ENCODE measurements around the gene SPATA31C2. TPM values are rescaled to one million over a fixed set of nuclear protein-coding genes. Genes with fewer than 3 reads are reported as not detected.

Gene SPATA31C2
- total RNA-seq, 1 experiment from 2014 or later = not detected

DNA sequence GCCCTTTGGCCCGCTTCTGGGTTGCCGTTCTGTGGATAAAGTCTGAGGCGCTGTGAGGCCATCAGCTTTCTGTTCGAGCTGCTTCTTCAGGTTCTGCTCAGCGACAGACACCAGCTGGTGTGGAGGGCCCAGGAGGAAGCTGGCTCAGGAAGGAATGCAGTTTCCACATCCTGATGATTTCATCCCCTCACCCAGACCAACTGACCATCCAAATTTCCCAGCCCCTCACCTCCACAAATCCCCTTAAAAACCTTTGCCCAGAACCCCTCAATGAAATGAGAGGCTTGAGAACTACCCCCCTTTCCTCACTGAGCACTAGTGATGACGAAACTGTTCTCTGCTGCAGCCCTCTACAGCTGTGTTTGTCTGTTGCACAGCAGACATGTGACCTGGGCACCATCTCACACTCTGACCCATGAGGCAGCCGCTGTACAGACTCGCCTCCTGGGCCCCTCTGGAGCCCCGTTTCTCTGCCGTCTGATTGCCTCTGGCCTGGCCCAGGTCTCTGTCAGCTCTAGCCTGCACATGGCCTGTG, 45.4 kb downstream of the SPATA31C2 start:
- intact Hi-C loops (cut with micrococcal nuclease) = no loop called here
- DNase-seq (ENCODE audit: low read depth, low spot score) = no peak
- BruUV-seq (replicated peaks) = no TSS peak
- Histone ChIP-seq H3K27me3 (ENCODE audit: insufficient read depth, low read length) (no peaks in the 10 kb centered on the region), H3K27ac (ENCODE audit: low read depth, low read length) (no peak overlapping the region), H3K4me3 (replicated peaks in 1 of 2; ENCODE audit: low read depth in 1 of 2, low read length in 2 of 2) (no peak overlapping the region), H2AFZ (ENCODE audit: low read depth, low read length, poor library complexity, severe bottlenecking) (no peak overlapping the region), H3K79me2 (ENCODE audit: insufficient read depth, low read length) (no peaks in the 10 kb centered on the region), H3K4me2 (ENCODE audit: low read length) (no peak overlapping the region), H3K9me2 (ENCODE audit: insufficient read depth) (no peaks in the 10 kb centered on the region), H3K9ac (ENCODE audit: low read length) (no peak overlapping the region), H3K4me1 (ENCODE audit: control insufficient read depth in 1 of 2, insufficient read depth in 2 of 2, low read length in 2 of 2) (no peaks in the 10 kb centered on the region), H3K9me3 (ENCODE audit: control insufficient read depth in 1 of 2, insufficient read depth in 1 of 2, low read depth in 1 of 2, low read length in 2 of 2) (no peaks in the 10 kb centered on the region), H3K36me3 (ENCODE audit: control insufficient read depth in 1 of 2, insufficient read depth in 2 of 2, low read length in 2 of 2) (no peaks in the 10 kb centered on the region), H4K20me1 (ENCODE audit: insufficient read depth) (no peaks in the 10 kb centered on the region)
- ChIA-PET POLR2A (no interaction called here), RAD21 (ENCODE audit: low non-redundant PET in 1 of 2, low total read pairs in 2 of 2, uncharacterized antibody in 2 of 2, unreplicated experiment in 2 of 2) (no interaction called here), CTCF (interaction anchor here (1.3 kb wide), 1 partner anchor 16 kb away, joined by 3 read pairs; no protein-coding TSS in a partner anchor)
- no peak for TF ChIP-seq TCF7L2 (IDR thresholded peaks at IDR 0.05; ENCODE audit: borderline replicate concordance, extremely low read depth, insufficient read depth, insufficient read length)
- TF ChIP-seq ELF1 (IDR thresholded peaks at IDR 0.05; ENCODE audit: borderline replicate concordance, low read depth) = no peak
- TF ChIP-seq, protein P1, sequence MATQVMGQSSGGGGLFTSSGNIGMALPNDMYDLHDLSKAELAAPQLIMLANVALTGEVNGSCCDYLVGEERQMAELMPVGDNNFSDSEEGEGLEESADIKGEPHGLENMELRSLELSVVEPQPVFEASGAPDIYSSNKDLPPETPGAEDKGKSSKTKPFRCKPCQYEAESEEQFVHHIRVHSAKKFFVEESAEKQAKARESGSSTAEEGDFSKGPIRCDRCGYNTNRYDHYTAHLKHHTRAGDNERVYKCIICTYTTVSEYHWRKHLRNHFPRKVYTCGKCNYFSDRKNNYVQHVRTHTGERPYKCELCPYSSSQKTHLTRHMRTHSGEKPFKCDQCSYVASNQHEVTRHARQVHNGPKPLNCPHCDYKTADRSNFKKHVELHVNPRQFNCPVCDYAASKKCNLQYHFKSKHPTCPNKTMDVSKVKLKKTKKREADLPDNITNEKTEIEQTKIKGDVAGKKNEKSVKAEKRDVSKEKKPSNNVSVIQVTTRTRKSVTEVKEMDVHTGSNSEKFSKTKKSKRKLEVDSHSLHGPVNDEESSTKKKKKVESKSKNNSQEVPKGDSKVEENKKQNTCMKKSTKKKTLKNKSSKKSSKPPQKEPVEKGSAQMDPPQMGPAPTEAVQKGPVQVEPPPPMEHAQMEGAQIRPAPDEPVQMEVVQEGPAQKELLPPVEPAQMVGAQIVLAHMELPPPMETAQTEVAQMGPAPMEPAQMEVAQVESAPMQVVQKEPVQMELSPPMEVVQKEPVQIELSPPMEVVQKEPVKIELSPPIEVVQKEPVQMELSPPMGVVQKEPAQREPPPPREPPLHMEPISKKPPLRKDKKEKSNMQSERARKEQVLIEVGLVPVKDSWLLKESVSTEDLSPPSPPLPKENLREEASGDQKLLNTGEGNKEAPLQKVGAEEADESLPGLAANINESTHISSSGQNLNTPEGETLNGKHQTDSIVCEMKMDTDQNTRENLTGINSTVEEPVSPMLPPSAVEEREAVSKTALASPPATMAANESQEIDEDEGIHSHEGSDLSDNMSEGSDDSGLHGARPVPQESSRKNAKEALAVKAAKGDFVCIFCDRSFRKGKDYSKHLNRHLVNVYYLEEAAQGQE (IDR thresholded peaks at IDR 0.05; ENCODE audit: low read depth) = no peak
- TF ChIP-seq, protein P2, sequence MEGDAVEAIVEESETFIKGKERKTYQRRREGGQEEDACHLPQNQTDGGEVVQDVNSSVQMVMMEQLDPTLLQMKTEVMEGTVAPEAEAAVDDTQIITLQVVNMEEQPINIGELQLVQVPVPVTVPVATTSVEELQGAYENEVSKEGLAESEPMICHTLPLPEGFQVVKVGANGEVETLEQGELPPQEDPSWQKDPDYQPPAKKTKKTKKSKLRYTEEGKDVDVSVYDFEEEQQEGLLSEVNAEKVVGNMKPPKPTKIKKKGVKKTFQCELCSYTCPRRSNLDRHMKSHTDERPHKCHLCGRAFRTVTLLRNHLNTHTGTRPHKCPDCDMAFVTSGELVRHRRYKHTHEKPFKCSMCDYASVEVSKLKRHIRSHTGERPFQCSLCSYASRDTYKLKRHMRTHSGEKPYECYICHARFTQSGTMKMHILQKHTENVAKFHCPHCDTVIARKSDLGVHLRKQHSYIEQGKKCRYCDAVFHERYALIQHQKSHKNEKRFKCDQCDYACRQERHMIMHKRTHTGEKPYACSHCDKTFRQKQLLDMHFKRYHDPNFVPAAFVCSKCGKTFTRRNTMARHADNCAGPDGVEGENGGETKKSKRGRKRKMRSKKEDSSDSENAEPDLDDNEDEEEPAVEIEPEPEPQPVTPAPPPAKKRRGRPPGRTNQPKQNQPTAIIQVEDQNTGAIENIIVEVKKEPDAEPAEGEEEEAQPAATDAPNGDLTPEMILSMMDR (IDR thresholded peaks at IDR 0.05 in 2 of 3, conservative IDR thresholded peaks at IDR 0.05 in 1 of 3; ENCODE audit: borderline replicate concordance in 1 of 3, insufficient read depth in 1 of 3, low read depth in 2 of 3, low read length in 2 of 3) = no peak
- TF ChIP-seq EZH2 (IDR thresholded peaks at IDR 0.05) = no peak
- TF ChIP-seq, protein P3, sequence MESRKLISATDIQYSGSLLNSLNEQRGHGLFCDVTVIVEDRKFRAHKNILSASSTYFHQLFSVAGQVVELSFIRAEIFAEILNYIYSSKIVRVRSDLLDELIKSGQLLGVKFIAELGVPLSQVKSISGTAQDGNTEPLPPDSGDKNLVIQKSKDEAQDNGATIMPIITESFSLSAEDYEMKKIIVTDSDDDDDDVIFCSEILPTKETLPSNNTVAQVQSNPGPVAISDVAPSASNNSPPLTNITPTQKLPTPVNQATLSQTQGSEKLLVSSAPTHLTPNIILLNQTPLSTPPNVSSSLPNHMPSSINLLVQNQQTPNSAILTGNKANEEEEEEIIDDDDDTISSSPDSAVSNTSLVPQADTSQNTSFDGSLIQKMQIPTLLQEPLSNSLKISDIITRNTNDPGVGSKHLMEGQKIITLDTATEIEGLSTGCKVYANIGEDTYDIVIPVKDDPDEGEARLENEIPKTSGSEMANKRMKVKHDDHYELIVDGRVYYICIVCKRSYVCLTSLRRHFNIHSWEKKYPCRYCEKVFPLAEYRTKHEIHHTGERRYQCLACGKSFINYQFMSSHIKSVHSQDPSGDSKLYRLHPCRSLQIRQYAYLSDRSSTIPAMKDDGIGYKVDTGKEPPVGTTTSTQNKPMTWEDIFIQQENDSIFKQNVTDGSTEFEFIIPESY (IDR thresholded peaks at IDR 0.05; ENCODE audit: extremely low read depth, insufficient replicate concordance, low read length) = no peak
- no peak for TF ChIP-seq JUND (IDR thresholded peaks at IDR 0.05)
- TF ChIP-seq, protein P4, sequence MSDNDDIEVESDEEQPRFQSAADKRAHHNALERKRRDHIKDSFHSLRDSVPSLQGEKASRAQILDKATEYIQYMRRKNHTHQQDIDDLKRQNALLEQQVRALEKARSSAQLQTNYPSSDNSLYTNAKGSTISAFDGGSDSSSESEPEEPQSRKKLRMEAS (IDR thresholded peaks at IDR 0.05) = no peak
- TF ChIP-seq EZH2phosphoT487 (IDR thresholded peaks at IDR 0.05; ENCODE audit: borderline replicate concordance) = no peak
- TF ChIP-seq SIN3A (IDR thresholded peaks at IDR 0.05; ENCODE audit: low read depth) = no peak
- TF ChIP-seq ZFX (IDR thresholded peaks at IDR 0.05) = no peak
- no peak for ATAC-seq
